HG03064 (cell line): ENCODE measurements around the gene CYP24A1.

Experiments used
- ATAC-seq: cut with Tn5 transposase; IDR thresholded peaks from one replicate; pipeline ENCODE4 v1.9.1; 2021; ENCODE audit warnings: low read depth; ENCODE audit not compliant: unreplicated experiment

CYP24A1 gene

DNA sequence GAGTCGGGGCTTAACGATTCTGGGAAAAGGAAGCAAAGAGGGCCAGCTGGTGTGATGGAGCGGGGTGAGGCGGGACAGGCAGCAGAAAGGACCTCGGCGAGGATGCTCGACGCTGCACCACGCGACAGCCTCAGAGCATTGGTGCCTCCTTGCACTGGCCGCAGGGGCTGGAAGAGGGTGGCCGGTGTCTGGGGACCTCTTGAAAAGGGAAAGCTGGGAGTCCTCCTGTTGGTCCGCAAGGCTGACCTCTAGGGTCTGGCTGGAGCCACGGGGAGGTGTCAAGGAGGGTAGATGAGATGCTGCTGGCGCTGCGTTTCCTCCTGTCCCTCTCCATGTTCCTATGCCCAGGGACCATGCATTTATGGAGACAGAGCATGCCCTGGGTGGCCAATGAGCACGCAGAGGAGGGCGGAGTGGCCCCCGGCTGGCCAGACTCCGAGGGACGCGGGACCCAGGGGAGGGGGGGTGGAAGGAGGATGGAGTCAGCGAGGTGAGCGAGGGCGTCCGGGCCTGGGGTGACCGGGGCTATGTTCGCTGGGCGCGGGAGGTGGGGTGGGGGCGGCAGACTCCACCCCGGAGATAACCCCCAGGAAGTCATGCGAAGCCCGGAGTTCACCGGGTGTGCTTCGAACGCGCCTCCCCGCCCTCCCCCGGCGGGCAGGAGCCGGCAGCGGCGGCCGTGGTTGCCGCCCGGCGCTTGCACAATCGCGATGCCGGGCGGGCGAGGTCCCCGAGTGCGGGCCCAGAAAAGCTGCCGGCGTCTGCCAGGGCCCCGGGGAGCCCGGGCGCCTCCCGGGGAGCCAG, at the start of gene CYP24A1:
TSS of gene CYP24A1 (minus strand) at position 334 of the 804 bp plus-strand sequence. CDS start 407 bp downstream, outside the sequence.
- no peak for ATAC-seq

- ATAC-seq = no peak
These were observed 49.5 kb upstream of the CYP24A1 start for GRCh38 chr20:54223285-54223684.

DNA sequence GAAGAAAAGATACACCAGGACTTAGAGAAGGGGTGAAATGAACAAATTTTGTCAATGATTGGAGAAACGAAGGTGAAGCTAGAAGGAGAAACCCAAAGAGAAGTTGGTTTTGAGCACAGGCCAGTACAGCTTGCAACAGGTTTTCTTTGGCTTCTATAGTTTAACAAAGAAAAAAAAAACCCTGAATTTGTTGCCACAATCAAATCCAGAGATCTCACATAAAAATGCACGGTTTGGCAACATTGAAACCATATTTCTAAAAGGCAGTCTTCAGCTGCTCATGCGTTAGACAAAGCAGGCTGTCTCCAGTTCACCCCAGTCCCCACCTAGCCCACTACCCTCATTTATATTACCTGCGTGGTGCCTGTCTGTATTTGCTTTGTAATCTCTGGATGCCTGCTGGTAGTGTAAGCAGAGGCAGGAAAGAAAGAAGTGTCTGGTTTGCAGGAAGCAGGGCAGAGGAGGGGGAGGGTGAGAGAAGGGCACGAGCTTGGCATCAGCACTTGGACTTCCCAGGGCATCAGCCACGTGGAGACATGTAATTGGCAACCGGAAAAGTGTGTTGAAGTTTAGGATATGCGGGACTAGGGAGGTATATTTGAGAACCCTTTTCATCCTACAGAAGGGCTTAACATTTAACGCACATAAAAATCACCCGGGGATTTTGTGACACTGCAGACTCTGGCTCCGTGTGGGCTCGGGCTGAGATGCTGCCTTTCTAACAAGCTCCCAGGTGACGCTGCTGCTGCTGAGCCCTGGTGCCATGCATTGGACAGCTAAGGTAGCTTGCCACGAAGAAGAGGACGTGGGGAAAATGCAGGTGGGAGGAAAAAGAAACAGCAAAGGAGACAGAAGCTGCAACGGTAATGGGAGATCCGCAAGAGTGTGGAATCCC, 48.5 kb upstream of the CYP24A1 start:
- no peak for ATAC-seq

DNA sequence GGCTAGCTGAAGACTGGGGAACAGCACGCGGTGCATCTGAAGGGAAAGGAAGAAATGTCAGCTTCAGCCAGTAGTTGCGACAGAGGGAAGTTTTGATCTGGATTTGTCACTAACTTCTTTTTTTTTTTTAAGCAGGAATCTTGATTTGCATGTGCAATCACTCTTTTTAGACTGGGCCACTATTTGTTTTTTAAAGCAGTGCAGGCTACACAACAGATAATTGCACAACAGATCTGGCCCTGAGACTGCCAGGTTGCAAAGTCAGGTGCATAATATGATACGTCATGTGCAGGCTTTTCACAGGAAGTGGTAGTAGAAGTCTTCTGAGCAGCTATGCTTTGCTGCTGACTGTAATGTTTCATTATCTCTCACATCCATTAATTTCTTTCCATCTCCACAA, 47.6 kb upstream of the CYP24A1 start:
- no peak for ATAC-seq

GRCh38 chr20:54220722-54221121, 46.9 kb upstream of the CYP24A1 start:
- no peak for ATAC-seq

GRCh38 chr20:54219751-54220426, 46.1 kb upstream of the CYP24A1 start:
- ATAC-seq = no peak

- ATAC-seq = no peak
These were observed 44.7 kb upstream of the CYP24A1 start for GRCh38 chr20:54218470-54218869.

- no peak for ATAC-seq
These were observed 44.0 kb upstream of the CYP24A1 start for GRCh38 chr20:54217762-54218161.

- no peak for ATAC-seq
These were observed 41.5 kb upstream of the CYP24A1 start for GRCh38 chr20:54215157-54215789.

DNA sequence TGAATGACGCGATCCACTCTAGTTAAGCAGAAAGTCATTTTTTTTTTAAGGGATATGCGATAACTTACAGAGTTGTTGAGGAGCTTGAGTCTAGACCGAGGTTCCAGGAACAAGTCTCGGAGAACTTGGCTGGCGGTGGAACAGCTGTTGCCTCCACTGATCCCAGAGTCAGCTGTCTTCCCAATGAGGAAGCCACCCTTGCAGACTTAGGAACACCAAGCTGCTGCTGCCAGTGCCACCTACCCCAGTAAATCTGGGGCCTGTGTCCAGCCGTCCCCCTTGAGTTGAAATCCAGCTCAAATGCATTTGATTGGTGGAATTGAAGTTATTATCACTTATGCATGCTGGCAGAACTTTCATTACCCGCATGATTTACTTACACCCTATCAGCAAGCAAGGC, 40.8 kb upstream of the CYP24A1 start:
- no peak for ATAC-seq

DNA sequence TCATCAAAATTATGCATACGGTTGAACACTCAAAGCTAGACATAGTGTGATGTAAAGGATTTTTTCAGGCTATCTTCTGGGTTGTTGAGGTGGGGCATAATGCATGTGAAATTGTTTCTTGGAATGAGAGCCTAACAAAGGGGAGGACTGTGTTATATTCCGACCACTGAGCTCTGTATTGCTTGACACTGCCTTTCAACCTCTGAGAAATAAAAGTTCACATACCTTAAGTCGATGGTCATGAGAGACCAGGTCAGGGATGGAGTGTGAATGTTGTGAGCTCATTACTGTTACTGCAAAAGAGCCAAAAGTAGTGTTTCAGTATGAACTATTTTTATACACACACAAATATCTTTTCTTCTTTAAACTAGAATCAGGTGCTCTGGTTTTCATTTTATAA, 39.1 kb upstream of the CYP24A1 start:
- ATAC-seq = no peak

DNA sequence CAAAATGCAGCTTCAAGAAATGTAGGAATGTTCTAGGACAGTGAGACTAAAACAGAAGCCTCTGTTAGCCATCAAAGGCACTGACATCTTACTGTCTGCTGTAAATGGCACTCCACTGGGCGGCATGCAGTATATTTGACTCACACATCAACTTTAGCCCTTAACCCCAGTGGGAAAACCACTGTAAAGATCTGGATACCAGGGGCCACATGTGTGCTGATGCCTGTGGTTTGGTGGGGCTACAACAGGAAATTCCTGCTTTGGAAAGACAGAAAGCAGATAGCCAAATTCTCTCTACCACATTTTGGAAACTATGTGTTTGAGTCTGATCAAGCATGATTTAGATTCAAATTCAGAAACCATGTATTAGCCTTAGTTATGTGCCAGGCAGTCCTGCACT, 38.4 kb upstream of the CYP24A1 start:
- ATAC-seq = no peak

DNA sequence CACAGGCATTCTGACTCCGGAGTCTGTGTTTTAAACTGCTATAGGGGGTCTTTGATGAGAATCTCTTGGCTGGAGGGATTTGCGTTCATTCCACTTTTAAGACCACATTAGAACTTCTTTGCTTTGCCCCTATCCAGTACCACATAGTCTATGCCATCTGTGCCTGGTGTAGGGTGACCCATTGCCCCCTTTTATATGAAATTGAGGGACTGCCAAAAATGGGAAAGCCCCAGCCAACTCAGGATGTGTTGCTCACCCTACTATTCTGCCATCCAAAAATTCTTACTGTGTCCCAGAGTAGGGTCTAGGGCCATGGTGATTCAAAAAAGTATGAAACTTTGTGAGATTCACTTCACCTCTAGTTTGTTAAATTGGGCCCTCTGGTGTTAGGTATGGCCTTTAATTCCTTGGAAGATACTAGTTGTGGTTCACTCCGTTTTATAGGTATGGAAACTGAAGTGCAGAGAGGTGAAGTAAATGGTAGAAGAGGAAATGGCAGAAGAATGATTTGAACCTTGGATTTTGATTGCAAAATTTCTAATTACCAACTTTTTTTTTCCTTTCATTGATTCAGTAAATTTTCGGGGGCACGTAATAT, 35.5 kb upstream of the CYP24A1 start:
- no peak for ATAC-seq

DNA sequence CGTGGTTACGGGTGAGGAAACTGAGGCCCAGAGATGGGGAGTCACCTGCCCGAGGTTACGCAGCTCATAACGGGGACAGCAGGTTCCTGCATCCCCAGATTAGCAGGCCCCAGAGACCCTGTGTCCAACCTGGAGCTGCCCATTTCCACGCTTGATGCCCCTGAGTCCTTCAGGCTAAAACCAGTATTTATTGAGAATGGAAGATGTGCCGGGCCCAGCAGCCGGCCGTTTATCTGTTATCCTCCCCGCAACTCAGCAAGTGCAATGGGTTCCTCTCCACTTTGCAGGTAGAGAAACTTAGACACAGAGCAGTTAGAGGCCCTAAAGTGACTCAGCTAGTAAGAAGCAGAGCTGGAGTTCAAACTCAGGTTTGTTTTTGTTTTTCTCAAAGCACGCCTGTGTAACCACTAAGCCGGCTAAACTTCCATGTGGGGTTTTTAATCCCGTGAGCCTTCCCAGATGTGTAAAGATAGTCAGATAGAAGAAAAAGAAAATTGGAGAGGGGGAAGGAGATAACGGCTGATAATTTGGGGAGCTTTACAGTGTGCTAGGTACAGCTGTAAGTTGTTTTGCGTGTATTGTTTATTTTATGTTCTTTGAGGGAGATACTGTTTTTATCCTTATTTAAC, 34.9 kb upstream of the CYP24A1 start:
- peak; percentile 8 for ATAC-seq

GRCh38 chr20:54207743-54208547, 34.2 kb upstream of the CYP24A1 start, which contains the start of gene PFDN4:
Gene PFDN4 (plus strand): TSS chr20:54208087. CDS start chr20:54208101, 14 bp downstream.
- ATAC-seq = peak; percentile 94

- no peak for ATAC-seq
These were observed 33.4 kb upstream of the CYP24A1 start for GRCh38 chr20:54207053-54207742.

DNA sequence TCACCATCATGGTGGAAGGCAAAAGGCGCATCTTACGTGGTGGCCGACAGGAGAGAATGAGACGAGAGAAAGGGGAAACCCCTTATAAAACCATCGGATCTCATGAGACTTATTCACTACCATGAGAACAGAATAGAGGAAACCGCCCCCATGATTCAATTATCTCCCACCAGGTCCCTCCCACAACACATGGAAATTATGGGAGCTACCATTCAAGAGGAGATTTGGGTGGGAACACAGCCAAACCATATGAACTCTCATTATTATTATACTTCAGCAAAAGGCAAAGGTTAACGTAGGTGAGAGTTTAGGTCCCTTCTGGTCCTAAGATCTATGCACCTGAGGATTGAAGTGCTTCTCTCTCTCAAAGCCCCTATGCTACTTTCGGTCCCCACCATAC, 31.7 kb upstream of the CYP24A1 start:
- ATAC-seq = no peak

DNA sequence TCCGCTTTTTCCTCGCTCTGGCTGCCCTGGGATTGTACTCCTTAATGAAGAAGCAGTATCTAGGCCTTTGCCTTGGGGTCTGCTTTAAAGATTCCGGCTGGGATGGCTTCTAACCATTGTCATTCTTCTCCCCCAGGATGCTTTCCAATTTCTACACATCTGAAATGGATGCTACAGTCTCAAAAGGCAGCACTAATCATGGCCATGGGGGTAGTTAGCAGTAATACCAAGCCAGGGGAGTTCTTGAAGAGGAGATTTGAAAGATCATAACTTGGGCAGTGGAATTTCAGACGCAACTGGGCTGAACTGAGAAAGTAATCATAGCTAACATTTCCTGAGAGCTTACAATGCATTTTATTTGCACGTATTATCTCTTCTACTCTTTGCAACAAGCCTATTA, 30.7 kb upstream of the CYP24A1 start:
- ATAC-seq = no peak
